DMS53 (cell line): ENCODE results near the gene CDA.
A peak's percentile ranks its signal among the peaks of the same experiment; 100 is the strongest.

Experiments used
- DNase-seq: peaks from one replicate; lab custom pipeline; 2025; lab: John Stamatoyannopoulos, UW

CDA gene

DNA sequence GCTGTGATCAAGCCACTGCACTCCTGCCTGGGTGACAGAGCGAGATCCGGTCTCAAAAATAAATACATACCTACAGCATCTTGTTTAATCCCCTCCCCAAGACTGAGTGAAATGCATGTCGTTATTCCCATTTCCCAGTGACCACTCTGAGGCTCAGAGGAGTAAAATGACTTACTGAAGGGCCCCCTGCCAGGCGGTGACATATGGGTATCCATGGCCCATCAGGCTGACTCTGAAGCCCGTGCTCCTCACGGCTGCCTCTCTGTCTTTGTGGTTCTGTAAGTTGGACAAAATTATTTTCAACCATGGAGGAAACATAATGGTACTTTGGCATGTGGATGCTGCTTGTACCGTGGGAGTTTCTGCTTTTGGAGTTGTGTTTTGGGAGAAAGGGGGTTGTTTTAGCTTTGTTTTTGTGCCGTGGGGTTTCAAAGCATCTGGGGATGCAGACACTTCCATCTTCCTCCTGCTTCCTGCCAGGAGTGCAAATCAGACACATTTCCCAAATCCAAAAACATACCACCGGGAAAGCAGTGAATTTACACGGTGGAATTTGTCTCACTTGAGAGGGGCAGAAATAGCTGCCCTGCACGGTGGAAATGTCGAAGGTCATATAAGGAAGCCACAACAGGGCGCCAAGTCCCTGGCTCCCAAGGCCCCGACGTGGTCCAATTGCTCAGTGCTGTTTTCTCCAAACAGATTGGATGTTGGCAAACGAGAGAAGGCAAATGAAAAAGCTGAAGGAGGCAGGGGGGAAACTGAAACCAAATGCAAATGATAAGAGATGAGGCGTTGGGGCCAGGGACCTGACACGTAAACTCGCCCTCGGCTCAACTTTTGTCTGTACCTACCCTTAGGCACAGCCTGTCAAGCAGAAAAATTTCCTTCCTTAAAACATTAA lies 27.3 kb downstream of the CDA start:
- DNase-seq, result no peak

DNA sequence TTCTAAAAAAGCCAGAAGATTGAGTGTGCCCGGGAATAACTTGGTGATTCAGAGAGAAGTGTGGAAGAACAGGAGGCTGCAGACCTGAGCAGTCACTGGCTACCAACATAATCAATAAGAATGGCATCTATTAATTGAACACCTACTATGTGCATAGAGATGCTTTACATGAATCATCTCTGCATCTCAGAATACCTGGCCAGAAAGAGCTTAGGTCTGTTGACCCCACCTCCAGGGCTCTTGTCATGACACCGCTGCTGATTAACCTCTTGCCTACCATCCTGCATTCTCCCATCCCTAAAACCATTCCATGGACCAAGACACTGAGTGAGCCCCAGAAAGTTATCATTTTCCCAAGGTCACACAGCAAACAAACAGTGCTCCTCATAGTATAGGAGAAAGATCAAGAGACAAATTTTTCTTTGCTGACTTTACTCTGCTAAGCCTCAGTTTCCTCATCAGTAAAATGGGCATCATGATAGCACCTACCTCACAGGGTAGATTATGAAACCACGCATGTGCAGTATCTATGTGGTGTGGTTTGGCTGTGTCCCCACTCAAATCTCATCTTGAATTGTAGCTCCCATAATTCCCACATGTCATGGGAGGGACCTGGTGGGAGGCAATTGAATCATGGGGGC lies 28.1 kb downstream of the CDA start:
- DNase-seq, result no peak

DNA sequence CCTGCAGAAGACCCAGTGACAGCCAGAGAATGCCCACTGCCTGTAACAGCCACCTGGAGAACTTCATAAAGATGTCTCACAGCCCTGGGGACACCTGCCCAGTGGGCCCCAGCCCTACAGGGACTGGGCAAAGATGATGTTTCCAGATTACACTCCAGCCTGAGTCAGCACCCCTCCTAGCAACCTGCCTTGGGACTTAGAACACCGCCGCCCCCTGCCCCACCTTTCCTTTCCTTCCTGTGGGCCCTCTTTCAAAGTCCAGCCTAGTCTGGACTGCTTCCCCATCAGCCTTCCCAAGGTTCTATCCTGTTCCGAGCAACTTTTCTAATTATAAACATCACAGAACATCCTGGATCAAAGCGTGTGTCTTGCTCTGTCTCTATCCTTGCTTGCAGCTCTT lies 29.7 kb downstream of the CDA start:
- DNase-seq, result no peak

DNA sequence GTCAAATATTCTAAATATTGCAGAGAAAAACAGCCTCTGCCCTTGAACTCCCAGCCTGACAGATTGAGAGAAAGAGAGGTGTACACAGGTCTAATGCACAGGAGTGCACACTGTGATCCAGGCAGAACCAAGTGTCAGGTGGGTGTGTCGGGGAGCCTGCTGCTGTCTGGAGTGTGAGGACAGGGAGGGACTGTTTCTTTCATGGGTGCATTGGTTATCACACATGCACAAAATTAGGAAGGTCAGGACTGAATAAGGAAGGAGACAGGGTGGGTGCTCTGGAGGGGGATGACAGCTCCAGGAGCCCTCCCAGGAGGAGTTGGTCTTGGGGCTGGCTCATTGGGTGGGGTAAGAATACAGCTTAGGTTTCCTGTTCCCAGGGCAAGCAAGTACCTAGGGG lies 31.1 kb downstream of the CDA start:
- DNase-seq, result no peak

DNA sequence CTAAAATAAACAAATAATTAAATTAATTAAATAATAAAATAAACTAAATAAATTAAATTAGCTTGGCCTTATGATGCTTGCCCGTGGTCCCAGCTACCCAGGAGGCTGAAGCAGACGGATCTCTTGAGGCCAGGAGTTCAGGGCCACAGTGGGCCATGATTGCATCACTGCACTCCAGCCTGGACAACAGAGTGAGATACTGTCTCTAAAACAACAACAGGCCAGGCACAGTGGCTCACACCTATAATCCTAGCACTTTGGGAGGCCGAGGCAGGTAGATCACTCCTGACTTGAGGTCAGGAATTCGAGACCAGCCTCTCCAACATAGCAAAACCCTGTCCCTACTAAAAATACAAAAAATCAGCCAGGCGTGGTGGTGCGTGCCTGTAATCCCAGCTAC lies 32.1 kb downstream of the CDA start:
- no peak for DNase-seq

DNA sequence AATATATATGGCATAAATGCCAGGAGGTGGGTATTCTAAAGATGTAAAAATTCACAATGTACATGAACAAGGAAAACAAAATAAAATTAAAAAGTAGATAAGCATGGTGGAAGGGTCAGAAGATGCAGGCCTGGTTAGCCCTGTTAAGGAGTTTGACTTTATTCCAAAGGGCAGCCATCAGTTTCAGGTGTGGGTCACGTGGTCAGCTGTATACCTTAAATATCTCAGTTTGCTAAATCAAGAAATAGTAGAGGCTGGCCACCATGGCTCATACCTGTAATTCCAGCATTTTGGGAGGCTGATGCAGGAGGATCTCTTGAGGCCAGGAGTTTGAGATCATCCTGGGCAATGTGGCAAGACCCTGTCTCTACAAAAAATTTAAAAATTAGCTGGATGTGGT lies 35.8 kb downstream of the CDA start:
- no peak for DNase-seq

DNA sequence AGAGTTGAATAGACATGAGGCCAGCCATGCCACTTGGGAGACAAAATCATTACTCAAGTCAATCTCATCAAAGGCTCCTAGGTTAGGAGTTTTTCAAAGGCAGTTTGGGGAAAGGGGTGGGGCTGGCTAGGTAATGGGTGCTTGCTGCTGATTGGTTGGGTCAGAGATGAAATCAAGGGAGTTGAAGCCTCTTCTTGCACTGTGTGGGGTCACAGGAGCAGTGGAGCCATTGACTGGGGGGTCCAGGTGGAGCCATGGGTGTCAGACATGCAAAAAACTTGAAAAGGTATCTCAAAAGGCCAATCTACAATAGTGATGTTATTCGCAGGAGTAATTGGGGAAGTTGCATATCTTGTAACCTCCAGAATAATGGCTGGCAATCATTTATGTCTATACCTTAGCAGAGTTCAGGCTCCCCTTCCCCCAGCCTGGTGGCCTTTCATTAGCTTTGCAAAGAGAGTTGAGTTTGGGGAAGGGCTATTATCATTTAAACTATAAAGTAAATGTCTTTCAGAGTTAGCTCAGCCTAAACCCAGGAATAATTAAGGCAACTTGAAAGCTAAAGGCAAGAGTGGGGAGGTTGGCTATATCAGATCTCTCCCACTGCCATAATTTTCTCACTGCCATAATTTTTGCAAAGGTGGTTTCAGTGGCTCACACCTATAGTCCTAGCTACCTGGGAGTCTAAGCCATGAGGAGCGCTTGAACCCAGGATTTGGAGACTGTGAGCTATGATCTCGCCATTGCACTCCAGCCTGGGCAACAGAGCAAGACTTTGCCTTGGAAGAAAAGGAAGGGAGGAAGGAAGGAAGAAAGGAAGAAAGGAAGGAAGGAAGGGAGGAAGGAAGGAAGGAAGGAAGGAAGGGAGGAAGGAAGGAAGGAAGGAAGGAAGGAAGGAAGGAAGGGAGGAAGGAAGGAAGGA lies 36.5 kb downstream of the CDA start:
- DNase-seq, result no peak

DNA sequence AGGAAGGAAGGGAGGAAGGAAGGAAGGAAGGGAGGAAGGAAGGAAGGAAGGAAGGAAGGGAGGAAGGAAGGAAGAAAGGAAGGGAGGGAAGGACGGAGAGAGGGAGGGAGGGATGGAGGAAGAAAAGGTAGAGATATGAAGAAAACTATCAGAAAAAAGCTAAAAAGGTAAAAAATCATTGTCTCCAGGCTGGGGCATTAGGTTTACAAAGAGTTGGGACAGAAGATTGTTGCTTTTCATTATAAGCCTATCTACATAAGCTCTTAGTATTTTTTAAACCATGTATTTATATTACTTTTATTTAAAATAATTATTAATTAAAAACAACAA lies 37.2 kb downstream of the CDA start:
- no peak for DNase-seq

DNA sequence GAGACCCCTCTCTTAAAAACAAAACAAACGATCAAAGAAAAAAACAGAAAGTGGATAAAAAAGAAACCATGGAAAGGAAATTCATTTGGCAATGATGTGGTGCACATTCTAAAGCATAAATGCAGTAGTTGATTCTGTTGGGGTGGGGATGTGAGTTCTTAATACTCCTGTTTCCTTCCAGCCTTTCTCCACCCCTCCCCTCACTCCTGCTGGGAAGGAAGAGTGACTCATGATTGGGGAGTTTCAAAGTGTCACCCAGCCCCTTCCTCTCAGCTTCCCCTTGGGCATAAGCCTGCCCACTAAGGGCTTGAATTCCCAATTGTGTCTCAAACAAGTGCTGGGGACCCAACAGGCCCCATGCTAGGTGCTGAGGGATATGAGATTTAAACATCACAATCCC lies 37.6 kb downstream of the CDA start:
- DNase-seq, result no peak

DNA sequence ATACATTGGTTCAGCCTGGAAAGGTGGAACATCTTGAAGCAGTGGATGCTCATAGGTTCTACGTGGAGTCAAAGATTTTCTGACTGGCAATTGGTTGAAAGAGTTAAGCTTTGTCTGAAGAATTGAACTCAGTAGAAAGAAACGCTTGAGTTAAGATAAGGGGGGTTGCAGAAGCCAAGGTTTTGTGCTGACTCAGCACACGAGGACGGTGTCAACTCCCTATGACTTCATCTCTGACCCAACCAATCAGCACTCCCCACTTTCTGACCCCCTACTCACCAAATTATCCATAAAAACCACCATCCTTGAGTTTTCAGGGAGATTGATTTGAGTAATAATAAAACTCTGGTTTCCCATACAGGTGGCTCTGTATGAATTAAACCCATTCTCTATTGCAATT lies 41.8 kb downstream of the CDA start:
- no peak for DNase-seq

DNA sequence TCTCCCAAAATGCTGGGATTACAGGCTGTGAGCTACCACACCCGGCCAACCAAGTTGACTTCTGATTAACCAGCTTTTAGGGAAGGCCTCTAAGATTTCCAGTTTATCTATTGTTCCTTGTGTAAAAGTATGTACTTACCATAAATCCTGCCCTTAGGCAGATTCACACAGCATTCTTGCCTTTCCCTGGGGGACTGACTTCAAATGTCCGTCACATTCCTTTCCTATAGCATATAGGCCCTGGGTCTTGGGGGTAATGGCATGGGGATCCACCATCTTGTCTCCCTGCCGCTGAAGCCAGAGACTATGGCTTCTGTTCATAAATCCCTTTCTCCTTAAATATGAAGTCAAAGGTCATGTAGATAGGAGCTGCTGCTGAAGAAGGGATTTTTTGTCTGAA lies 43.5 kb downstream of the CDA start:
- DNase-seq, result no peak

DNA sequence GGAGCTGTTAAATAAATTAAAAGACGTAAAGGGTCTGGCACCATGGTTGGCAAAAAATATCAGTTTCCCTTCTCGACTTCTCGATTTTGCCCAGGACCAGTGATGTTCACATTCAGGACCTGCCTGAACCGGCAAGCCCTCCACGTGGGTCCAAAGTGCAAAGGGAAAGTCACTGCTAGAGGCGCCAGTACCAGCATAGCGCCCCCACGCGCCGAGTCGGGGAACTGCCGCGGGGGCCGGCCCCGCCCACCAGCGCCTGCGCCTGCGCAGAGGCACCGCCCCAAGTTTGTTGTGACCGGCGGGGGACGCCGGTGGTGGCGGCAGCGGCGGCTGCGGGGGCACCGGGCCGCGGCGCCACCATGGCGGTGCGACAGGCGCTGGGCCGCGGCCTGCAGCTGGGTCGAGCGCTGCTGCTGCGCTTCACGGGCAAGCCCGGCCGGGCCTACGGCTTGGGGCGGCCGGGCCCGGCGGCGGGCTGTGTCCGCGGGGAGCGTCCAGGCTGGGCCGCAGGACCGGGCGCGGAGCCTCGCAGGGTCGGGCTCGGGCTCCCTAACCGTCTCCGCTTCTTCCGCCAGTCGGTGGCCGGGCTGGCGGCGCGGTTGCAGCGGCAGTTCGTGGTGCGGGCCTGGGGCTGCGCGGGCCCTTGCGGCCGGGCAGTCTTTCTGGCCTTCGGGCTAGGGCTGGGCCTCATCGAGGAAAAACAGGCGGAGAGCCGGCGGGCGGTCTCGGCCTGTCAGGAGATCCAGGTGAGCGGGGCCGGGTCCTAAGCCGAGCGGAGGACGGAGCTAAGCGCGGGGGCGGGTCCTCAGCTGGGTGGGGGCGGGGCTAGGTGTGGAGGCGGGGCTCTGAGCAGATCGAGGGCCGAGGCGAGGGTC lies 44.5 kb downstream of the CDA start, which contains the start of gene PINK1:
Gene PINK1 (plus strand): TSS at position 269 of the 875 bp plus-strand sequence. CDS start 91 bp downstream, at position 360.
- peak; percentile 93 for DNase-seq

DNA sequence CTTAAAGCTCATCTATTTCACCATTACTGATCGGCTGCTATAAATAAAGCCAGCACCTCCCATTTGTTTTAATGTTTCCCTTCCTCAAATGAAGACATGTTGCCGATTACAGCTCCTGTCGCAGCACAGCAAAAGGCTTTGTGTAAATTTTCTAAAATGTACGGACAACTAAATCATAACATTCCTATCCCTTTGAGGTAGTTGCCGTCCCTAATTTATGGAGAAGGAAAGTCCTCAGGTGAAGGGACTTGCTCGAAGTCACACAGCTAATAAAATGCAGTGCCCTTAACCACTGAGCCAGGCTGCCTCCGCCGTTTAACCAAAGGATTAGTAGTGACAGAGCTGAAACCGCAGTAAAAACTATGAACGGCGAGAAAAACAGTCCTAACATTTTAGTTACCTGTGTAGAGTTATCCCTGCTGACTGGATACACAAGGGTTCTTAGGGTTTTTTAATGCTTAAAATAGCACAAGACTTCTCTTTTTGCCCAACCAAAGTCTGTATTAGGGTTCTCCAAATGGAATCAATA lies 45.2 kb downstream of the CDA start:
- no peak for DNase-seq

DNA sequence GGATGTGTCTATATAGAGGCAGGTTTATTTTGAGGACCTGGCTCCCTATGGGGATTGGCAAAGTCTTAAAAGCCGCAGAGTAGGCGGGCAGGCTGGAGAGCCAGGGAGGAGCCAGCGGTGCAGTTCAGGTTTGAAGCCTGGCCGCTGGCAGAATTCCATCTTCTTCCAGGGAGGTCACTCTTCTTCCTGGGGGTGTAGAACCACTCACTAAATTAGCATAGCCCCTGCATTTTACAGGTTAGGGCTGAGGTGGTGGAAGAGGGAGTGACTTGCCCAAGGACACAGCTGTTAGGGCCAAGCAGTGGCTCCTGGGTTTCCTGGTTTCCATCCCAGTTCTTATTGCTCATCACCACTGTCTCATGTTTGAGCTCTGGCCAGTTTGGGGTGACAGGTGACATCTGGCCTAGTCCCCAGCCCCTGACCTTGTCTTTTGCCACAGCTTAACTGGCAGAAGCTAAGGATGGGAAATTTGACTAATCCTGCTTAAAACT lies 45.7 kb downstream of the CDA start:
- DNase-seq, result no peak

DNA sequence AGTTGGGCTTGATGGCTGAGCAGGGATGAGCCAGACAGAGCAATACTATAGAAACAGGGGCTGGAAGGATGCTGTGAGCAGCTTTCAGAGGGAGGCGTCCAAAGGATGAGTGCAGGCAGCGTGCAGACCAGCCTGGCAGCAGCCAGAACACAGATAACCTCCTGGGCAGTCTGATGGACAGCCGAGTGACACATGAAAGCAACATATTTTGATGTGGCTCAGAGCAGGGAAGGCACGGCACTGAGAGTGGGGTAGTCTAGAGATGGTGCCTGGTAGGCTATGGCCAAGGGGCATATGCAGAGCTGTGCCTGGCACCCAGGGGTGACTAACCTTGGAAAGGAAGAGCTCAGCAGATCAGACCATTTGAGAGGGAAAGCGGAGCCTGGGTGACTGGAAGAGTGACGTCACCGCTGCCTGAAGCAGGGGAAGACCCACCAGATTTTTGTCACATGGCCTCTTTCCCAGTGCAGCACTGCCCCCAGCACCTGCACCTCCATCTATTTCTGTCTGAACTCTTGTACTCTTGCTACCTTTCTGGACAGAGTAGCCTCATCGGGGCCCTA lies 48.0 kb downstream of the CDA start:
- no peak for DNase-seq

DNA sequence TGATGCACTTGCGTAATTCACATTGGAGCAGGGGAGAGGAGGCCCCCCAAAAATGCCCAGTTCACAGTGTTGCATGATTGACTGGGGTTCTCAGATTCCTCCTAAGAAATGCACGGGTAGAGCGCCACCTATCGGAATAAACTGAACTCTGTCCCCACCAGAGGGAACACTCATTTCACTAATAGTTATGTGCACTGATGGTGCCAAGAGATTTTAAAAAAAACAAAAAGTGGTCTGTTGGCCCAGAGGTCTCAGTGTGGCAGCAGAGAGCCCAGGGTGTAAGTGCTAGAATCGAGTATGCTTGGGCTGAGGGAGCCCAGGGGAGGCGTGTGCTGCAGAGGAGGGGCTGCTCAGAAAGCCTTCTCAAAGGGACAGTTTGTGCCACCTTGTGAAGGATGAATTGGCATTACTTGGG lies 51.3 kb downstream of the CDA start:
- DNase-seq, result peak; percentile 71

DNA sequence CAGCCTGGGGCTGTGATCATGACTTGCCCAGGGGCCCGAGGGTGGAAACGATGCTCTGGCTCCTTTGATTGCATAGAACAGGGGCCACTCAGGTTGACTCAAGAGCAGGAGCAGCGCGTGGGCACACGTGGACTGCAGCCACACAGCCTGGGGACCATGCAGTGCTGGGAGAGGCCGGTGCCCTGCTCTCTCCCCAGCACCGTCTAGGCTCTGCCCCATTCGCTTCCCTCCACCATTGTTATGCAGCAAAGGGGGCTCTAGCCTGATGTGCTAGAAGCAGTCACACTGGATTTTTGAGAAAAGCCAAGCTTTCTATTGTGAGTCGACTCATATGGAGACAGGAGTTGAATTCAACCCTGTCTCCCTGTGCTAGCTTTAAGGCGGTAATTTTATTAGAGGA lies 53.1 kb downstream of the CDA start:
- no peak for DNase-seq

DNA sequence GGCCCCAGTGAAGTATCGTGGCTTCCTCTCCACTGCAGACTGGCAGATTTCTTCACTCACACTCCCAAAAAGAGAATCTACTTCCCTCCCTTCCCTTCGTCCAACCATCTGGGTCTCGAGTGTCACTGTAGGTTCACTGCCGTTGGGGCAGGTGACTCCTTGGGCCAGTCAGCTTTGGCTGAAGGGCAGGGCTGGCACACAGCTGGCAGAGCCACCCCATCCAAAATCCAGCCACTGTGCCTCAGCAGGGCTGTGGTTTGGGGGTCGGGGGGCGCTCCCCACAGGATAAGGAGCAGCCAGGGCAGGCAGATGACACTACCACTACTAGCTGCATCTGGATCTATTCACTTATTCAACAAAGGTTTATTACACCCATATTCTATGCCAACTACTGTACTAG lies 54.2 kb downstream of the CDA start:
- no peak for DNase-seq

DNA sequence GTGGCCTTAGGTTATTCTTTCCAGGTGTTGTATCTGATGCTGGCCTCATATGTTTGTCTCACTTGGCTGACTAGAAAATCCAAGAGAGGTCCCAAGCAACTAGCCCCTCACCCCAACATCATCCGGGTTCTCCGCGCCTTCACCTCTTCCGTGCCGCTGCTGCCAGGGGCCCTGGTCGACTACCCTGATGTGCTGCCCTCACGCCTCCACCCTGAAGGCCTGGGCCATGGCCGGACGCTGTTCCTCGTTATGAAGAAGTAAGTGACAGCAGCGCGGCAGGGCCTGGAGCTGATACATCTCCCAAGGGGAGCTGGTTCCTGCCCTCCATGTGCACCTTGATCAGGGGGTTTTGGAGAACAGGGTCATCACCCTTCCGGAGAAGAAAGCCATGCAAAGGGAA lies 55.5 kb downstream of the CDA start:
- DNase-seq, result no peak

DNA sequence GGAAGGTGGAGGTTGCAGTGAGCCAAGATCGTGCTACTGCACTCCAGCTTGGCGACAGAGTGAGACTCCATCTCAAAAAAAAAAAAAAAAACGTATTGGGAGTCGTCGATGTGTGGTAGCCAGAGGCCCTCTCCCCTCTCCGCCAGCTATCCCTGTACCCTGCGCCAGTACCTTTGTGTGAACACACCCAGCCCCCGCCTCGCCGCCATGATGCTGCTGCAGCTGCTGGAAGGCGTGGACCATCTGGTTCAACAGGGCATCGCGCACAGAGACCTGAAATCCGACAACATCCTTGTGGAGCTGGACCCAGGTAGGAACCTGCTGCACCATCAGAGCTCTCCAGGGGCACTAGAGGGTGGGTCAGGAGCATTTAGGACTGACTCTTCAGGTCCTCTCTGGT lies 56.5 kb downstream of the CDA start:
- no peak for DNase-seq

DNA sequence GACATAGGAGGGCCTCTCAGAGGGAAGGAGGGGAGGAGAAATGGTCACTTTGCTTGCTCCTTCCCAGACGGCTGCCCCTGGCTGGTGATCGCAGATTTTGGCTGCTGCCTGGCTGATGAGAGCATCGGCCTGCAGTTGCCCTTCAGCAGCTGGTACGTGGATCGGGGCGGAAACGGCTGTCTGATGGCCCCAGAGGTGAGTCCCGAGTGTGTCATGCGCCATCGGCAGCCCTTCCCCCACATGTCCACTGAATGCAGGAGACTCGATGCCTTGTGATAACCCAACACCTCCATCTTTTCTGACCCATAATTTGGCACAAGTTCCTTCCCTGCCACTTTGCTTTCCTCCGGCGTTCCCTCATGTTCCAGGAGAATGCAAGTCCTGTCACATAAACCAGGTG lies 59.5 kb downstream of the CDA start:
- no peak for DNase-seq
